ENCODE results near the gene ATP9B. TPM values are rescaled to one million over a fixed set of nuclear protein-coding genes. Genes with fewer than 3 reads are reported as not detected.

Gene ATP9B
- total RNA-seq, 2 donors from 2014 or later = 22.5 to 72.9 TPM

DNA sequence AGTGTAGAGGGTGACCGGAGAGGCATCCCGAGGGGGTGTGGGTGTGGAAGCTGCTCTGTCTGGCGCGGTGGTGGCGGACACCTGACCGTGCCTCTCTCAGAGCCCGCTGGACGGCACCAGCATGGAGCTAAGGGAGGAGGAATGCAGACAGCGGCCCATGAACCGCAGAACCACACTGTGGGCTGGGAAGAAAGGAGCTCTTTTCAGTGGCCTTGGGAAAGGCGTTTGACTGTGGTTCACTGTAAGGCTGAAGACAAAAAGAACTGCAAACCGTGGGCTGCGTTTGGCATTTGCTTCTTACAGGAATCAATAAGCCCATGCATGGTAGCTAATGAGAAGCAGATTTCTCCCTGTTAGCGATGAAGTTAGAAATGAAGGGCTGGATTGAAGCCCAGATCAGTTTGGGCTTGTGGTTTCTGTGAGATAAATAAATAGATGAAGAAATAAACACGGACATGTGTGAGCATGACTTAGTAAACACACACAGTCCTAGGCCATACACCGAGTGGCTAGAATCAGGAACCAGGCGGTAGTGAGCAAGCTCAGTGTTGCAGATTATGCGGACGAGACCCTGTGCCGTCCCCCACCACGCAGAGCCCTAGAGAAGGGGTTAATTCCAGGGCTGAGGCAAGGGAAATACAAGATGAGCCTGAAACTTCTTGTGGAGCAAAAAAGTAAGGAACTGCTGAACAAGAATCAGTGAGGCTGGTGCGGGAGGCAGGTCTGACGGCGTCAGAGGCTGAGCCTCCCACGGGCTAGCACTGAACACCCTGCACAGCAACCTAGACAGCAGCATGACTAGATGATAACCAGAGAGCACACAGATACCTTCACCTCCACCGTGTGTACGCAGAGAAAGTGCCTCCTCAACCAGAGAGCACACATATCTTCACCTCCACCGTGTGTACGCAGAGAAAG is 297.2 kb downstream of the ATP9B start:
- Histone ChIP-seq H3K36me3 (peaks cover 25% of the 10 kb centered on the region), H3K4me3 (no peak overlapping the region), H3K27me3 (replicated peaks; ENCODE audit: insufficient read depth) (no peaks in the 10 kb centered on the region), H3K9me3 (no peaks in the 10 kb centered on the region), H3K27ac (no peak overlapping the region), H3K4me1 (ENCODE audit: control insufficient read depth in 1 of 2, low read depth in 2 of 2) (no peaks in the 10 kb centered on the region)
- TF ChIP-seq, protein P1, sequence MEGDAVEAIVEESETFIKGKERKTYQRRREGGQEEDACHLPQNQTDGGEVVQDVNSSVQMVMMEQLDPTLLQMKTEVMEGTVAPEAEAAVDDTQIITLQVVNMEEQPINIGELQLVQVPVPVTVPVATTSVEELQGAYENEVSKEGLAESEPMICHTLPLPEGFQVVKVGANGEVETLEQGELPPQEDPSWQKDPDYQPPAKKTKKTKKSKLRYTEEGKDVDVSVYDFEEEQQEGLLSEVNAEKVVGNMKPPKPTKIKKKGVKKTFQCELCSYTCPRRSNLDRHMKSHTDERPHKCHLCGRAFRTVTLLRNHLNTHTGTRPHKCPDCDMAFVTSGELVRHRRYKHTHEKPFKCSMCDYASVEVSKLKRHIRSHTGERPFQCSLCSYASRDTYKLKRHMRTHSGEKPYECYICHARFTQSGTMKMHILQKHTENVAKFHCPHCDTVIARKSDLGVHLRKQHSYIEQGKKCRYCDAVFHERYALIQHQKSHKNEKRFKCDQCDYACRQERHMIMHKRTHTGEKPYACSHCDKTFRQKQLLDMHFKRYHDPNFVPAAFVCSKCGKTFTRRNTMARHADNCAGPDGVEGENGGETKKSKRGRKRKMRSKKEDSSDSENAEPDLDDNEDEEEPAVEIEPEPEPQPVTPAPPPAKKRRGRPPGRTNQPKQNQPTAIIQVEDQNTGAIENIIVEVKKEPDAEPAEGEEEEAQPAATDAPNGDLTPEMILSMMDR (IDR thresholded peaks at IDR 0.05) = no peak
- ATAC-seq (ENCODE audit: insufficient number of reproducible peaks, low FRiP score, low read depth) (no peak), DNase-seq (ENCODE audit: low spot score) (no peak)

DNA sequence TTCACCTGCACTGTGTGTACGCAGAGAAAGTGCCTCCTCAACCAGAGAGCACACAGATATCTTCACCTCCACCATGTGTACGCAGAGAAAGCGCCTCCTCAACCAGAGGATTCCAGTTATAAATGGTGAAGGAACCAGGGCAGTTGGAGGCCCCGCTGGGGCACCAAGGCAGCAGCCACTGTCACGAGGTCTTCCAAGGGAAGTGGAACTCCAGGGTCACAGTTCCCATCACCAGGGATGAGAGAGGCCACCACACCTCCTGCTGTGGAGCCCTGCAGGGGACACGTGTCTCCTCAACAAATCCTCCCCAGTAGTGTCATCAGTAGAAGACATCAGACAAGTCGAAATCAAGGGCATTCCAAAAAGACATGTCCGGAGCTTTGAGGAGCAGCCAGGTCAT is 298.3 kb downstream of the ATP9B start:
- no peak for DNase-seq (ENCODE audit: low spot score)
- no peaks in the 10 kb centered on the region for H3K9me3 ChIP-seq
- no peak for ATAC-seq (ENCODE audit: insufficient number of reproducible peaks, low FRiP score, low read depth)
- H3K27ac ChIP-seq = no peak overlapping the region
- TF ChIP-seq, protein P1 (IDR thresholded peaks at IDR 0.05) = no peak
- H3K27me3 ChIP-seq (replicated peaks; ENCODE audit: insufficient read depth) = no peaks in the 10 kb centered on the region
- no peaks in the 10 kb centered on the region for H3K4me1 ChIP-seq (ENCODE audit: control insufficient read depth in 1 of 2, low read depth in 2 of 2)
- no peak overlapping the region for H3K4me3 ChIP-seq
- peaks cover 18% of the 10 kb centered on the region for H3K36me3 ChIP-seq

DNA sequence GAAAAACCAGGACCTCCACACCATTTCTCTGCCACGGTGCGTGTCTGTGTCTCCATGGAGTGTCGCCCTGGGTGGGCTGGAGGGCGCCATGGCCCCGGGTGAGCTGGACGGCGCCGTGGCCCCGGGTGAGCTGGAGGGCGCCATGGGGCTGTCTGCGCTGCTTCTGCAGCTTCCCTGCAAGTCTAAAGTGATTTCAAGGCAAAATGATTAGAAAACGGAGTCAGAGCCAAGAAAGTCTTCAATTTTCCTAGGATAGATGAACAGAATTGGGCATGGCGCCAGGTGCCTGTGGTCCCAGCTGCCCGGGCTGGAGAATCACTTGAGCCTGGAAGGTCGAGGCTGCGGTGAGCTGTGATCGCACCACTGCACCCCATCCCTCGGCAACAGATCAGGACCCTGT is 298.8 kb downstream of the ATP9B start:
- Histone ChIP-seq H3K9me3 (no peaks in the 10 kb centered on the region), H3K4me1 (ENCODE audit: control insufficient read depth in 1 of 2, low read depth in 2 of 2) (no peaks in the 10 kb centered on the region), H3K4me3 (no peak overlapping the region), H3K36me3 (peaks cover 18% of the 10 kb centered on the region), H3K27me3 (replicated peaks; ENCODE audit: insufficient read depth) (no peaks in the 10 kb centered on the region), H3K27ac (no peak overlapping the region)
- DNase-seq (ENCODE audit: low spot score) (no peak), ATAC-seq (ENCODE audit: insufficient number of reproducible peaks, low FRiP score, low read depth) (no peak)
- TF ChIP-seq, protein P1 (IDR thresholded peaks at IDR 0.05) = no peak

DNA sequence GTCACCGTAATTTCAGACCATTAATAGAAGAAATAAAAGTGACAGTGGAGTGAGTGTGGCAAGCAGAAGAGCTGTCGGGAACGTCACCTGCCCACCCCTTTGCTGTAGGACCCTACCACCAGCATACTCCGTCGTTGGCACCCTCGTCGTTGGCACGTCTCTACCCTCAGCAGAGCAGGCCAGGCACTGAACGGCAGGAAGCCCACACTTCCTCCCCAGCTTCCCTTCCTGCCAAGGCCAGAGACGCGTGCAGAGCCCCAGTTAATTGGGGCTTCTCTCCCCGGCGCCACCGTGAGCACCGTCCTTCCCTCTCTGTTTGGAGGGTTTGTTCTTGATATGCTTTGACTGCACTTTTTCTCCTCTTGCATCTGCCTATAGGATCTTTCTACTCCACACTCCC is 299.5 kb downstream of the ATP9B start:
- DNase-seq (ENCODE audit: low spot score) (no peak), ATAC-seq (ENCODE audit: insufficient number of reproducible peaks, low FRiP score, low read depth) (no peak)
- Histone ChIP-seq H3K27ac (no peak overlapping the region), H3K4me3 (no peak overlapping the region), H3K9me3 (no peaks in the 10 kb centered on the region), H3K27me3 (replicated peaks; ENCODE audit: insufficient read depth) (no peaks in the 10 kb centered on the region), H3K36me3 (peaks cover 12% of the 10 kb centered on the region), H3K4me1 (ENCODE audit: control insufficient read depth in 1 of 2, low read depth in 2 of 2) (no peaks in the 10 kb centered on the region)
- TF ChIP-seq, protein P1 (IDR thresholded peaks at IDR 0.05) = no peak

DNA sequence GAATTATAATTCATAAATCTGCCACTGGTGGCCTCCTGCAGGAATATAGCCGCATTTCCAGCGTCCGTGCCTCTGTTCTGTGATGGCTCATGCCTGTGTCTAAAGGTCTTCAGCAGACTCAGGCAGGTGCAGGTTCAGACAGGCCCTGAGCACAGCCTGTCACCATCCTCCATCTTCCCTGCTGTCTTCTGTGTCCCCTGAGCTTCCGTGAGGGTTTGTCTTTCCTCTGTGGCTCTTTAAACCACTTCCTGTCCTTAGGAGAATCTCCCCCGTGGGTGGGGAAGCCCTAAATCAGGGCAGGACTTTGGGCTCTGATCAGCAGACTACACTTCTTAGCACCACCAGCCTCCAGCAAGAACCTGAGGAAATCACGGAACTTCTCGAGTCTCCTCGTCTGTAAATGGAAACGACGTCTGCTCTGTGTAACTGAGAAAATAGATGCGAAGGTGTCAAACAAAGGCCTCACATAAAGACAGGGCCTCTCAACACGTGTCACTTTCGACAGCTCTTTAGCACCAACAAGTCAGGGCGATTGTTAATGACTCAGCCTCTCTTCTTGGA is 302.4 kb downstream of the ATP9B start:
- no peak for ATAC-seq (ENCODE audit: insufficient number of reproducible peaks, low FRiP score, low read depth)
- H3K27ac ChIP-seq = no peak overlapping the region

More for the DNA sequence above, 302.4 kb downstream of the ATP9B start:
- TF ChIP-seq, protein P1 (IDR thresholded peaks at IDR 0.05) = no peak
- H3K4me3 ChIP-seq = no peak overlapping the region
- DNase-seq (ENCODE audit: low spot score) = no peak
- no peaks in the 10 kb centered on the region for H3K4me1 ChIP-seq (ENCODE audit: control insufficient read depth in 1 of 2, low read depth in 2 of 2)
- no peaks in the 10 kb centered on the region for H3K9me3 ChIP-seq
- no peaks in the 10 kb centered on the region for H3K27me3 ChIP-seq (replicated peaks; ENCODE audit: insufficient read depth)
- H3K36me3 ChIP-seq = no peaks in the 10 kb centered on the region

All from thoracic aorta (tissue), 2 donors.